ENCODE data around the gene PIK3IP1. TPM values are rescaled to one million over a fixed set of nuclear protein-coding genes. Genes with fewer than 3 reads are reported as not detected.

The PIK3IP1 gene
- total and polyA plus RNA-seq, 9 of the 15 experiments (the other 6 are each of a cell fraction or from before 2014, with no cell fraction given): 0.11 to 1.3 (median 0.77) TPM

DNA sequence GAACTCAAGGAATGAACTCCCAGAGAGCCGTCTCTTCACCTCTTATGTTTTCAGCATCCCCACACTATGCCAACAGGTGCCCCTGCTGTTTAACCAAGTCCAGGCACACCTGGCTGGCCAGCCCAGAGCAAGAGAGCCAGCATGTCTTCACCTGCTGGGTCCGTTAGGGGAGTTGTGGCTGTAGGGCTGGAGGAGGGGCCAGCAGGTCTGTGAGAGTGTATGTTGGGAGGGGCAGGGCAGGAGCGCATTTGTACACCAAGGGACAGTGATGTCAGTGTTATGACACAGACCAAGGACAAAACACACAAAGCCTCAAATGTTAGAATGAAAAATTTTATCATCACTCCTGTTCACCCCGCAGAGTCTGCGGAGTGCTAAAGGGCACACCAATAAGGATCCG is 48.1 kb upstream of the PIK3IP1 start (continued):
- TF ChIP-seq SRSF3 (IDR thresholded peaks at IDR 0.05; ENCODE audit: insufficient read depth, low read length) (no peak), CSDE1 (IDR thresholded peaks at IDR 0.05) (no peak), ZNF316 (IDR thresholded peaks at IDR 0.05) (no peak), MCM5 (IDR thresholded peaks at IDR 0.05; ENCODE audit: low read depth) (no peak)

- H3K9me3 ChIP-seq (replicated peaks; ENCODE audit: control insufficient read depth, insufficient read depth, low read depth, low read length): no peaks in the 10 kb centered on the region
- WGBS (ENCODE audit: insufficient coverage, low coverage, missing lambda C conversion rate): 42% methylated on average over 5 of the region's 6 CpGs
- H3K4me1 ChIP-seq (replicated peaks in 1 of 2; ENCODE audit: control insufficient read depth in 2 of 2, insufficient read depth in 2 of 2, low read length in 2 of 2): peaks cover 2 to 14% of the 10 kb centered on the region in 2 experiments; a peak in 4 of 5 replicates
- CTCF ChIA-PET (ENCODE audit: low intra/inter-chr PET ratio): no interaction called here
- FAIRE-seq: no peak
- BruUV-seq (replicated peaks): no TSS peak
- H3K27ac ChIP-seq (ENCODE audit: extremely low read depth, low read depth, low read length): no peak overlapping the region
- in situ Hi-C loops (cut with MboI) (no loop called here), intact Hi-C loops (cut with micrococcal nuclease) (no loop called here)
- peaks cover 39% of the 10 kb centered on the region; the same call in 2 of the 3 replicates for H3K36me3 ChIP-seq (ENCODE audit: control insufficient read depth, insufficient read depth, low read length)
- H3K27me3 ChIP-seq (ENCODE audit: control insufficient read depth in 2 of 2, insufficient read depth in 2 of 2, low read length in 2 of 2): no peaks in the 10 kb centered on the region
- peak overlapping the region in 1 of 2 experiments; percentile 26; a peak in 1 of 4 replicates for H3K9ac ChIP-seq (ENCODE audit: insufficient read depth in 1 of 2, low read depth in 2 of 2, low read length in 2 of 2)
- no peaks in the 10 kb centered on the region for H3K9me1 ChIP-seq (ENCODE audit: control insufficient read depth, insufficient read depth, low read length)
- no peak overlapping the region for H3K4me2 ChIP-seq (ENCODE audit: insufficient read depth, low read length)
- H2AFZ ChIP-seq (ENCODE audit: low read depth, low read length): no peak overlapping the region
- no peak overlapping the region for H3K4me3 ChIP-seq
- ATAC-seq: no peak
- no peaks in the 10 kb centered on the region for H4K20me1 ChIP-seq (replicated peaks; ENCODE audit: control insufficient read depth, insufficient read depth, low read length)
- POLR2A ChIA-PET: interaction anchor here (1.3 to 1.4 kb wide), 2 partner anchors 21 to 26 kb away, joined by 4 to 5 read pairs; no protein-coding TSS in a partner anchor
- H3K79me2 ChIP-seq (ENCODE audit: control insufficient read depth, insufficient read depth, low read length): no peaks in the 10 kb centered on the region; the same call in 2 of the 3 replicates
- DNase-seq (ENCODE audit: extremely low read depth in 1 of 4, low spot score in 3 of 4): no peak
- TF ChIP-seq ZNF384 (IDR thresholded peaks at IDR 0.05; ENCODE audit: low read depth, low read length) (no peak), NEUROD1 (IDR thresholded peaks at IDR 0.05; ENCODE audit: borderline replicate concordance, low read depth, low read length, partially characterized antibody) (no peak), ZBTB7A (IDR thresholded peaks at IDR 0.05; ENCODE audit: borderline replicate concordance, control insufficient read depth, low read depth, low read length) (no peak), SRSF1 (IDR thresholded peaks at IDR 0.05; ENCODE audit: low read depth, low read length) (no peak), CEBPZ (IDR thresholded peaks at IDR 0.05; ENCODE audit: borderline replicate concordance, low read depth, low read length) (no peak), PYGO2 (tag; IDR thresholded peaks at IDR 0.05) (no peak), TCF3 (CRISPR knock-in tag; IDR thresholded peaks at IDR 0.05) (no peak)
- TF ChIP-seq, protein P1, sequence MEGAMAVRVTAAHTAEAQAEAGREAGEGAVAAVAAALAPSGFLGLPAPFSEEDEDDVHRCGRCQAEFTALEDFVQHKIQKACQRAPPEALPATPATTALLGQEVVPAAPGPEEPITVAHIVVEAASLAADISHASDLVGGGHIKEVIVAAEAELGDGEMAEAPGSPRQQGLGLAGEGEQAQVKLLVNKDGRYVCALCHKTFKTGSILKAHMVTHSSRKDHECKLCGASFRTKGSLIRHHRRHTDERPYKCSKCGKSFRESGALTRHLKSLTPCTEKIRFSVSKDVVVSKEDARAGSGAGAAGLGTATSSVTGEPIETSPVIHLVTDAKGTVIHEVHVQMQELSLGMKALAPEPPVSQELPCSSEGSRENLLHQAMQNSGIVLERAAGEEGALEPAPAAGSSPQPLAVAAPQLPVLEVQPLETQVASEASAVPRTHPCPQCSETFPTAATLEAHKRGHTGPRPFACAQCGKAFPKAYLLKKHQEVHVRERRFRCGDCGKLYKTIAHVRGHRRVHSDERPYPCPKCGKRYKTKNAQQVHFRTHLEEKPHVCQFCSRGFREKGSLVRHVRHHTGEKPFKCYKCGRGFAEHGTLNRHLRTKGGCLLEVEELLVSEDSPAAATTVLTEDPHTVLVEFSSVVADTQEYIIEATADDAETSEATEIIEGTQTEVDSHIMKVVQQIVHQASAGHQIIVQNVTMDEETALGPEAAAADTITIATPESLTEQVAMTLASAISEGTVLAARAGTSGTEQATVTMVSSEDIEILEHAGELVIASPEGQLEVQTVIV (CRISPR knock-in tag; IDR thresholded peaks at IDR 0.05; ENCODE audit: borderline replicate concordance): no peak
- TF ChIP-seq, protein P2, sequence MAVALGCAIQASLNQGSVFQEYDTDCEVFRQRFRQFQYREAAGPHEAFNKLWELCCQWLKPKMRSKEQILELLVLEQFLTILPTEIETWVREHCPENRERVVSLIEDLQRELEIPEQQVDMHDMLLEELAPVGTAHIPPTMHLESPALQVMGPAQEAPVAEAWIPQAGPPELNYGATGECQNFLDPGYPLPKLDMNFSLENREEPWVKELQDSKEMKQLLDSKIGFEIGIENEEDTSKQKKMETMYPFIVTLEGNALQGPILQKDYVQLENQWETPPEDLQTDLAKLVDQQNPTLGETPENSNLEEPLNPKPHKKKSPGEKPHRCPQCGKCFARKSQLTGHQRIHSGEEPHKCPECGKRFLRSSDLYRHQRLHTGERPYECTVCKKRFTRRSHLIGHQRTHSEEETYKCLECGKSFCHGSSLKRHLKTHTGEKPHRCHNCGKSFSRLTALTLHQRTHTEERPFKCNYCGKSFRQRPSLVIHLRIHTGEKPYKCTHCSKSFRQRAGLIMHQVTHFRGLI (CRISPR knock-in tag; IDR thresholded peaks at IDR 0.05): no peak
These were observed 47.0 kb upstream of the PIK3IP1 start for GRCh38 chr22:31339148-31339832.
